Measurements from ENCODE around the gene KCNK10.
"Not testable (repeated sequence)": the region's sequence is repeated elsewhere in the genome, so short reads cannot be mapped to it uniquely, and the experiment has no call there.

KCNK10 gene

GRCh38 chr14:88266474-88266873 lies 56.6 kb downstream of the KCNK10 start:
- no peak overlapping the region for H3K4me3 ChIP-seq (ENCODE audit: low read depth, low read length, poor library complexity, severe bottlenecking)
- no peaks in the 10 kb centered on the region for H4K20me1 ChIP-seq (ENCODE audit: insufficient read depth, low read length)
- no peak overlapping the region for H2AFZ ChIP-seq (ENCODE audit: low read length)
- no peak overlapping the region for H3K4me2 ChIP-seq (ENCODE audit: low read length)
- no peak overlapping the region for H3K27ac ChIP-seq (ENCODE audit: low read depth, low read length, poor library complexity, severe bottlenecking)
- H3K9ac ChIP-seq (ENCODE audit: low read length) = no peak overlapping the region
- TF ChIP-seq EZH2 (IDR thresholded peaks at IDR 0.05; ENCODE audit: borderline replicate concordance, low read length) (no peak), CTCF (IDR thresholded peaks at IDR 0.05; ENCODE audit: low read length) (no peak)
- no peaks in the 10 kb centered on the region for H3K36me3 ChIP-seq (ENCODE audit: insufficient read depth, low read length)
- H3K79me2 ChIP-seq (ENCODE audit: insufficient read depth, low read length) = no peaks in the 10 kb centered on the region
- H3K9me3 ChIP-seq (ENCODE audit: low read length) = no peaks in the 10 kb centered on the region
- no peaks in the 10 kb centered on the region for H3F3A ChIP-seq (ENCODE audit: insufficient read depth, low read length)
- H3K9me2 ChIP-seq (ENCODE audit: low read depth, low read length) = no peaks in the 10 kb centered on the region
- H3K27me3 ChIP-seq (ENCODE audit: insufficient read depth, low read length) = 0 out of 2 replicates have a peak, but pooled peaks cover 4% of the 10 kb centered on the region
- no peaks in the 10 kb centered on the region for H3K4me1 ChIP-seq (ENCODE audit: insufficient read depth, low read length, severe bottlenecking)

GRCh38 chr14:88264116-88264515 lies 59.0 kb downstream of the KCNK10 start:
- Histone ChIP-seq H3K9me2 (ENCODE audit: low read depth, low read length) (no peaks in the 10 kb centered on the region), H3K36me3 (ENCODE audit: insufficient read depth, low read length) (no peaks in the 10 kb centered on the region), H3K27me3 (ENCODE audit: insufficient read depth, low read length) (0 out of 2 replicates have a peak, but pooled peaks cover 4% of the 10 kb centered on the region), H3K9me3 (ENCODE audit: low read length) (no peaks in the 10 kb centered on the region), H3K79me2 (ENCODE audit: insufficient read depth, low read length) (no peaks in the 10 kb centered on the region), H3F3A (ENCODE audit: insufficient read depth, low read length) (no peaks in the 10 kb centered on the region), H4K20me1 (ENCODE audit: insufficient read depth, low read length) (no peaks in the 10 kb centered on the region), H3K4me3 (ENCODE audit: low read depth, low read length, poor library complexity, severe bottlenecking) (no peak overlapping the region), H3K27ac (ENCODE audit: low read depth, low read length, poor library complexity, severe bottlenecking) (no peak overlapping the region), H3K9ac (ENCODE audit: low read length) (no peak overlapping the region), H2AFZ (ENCODE audit: low read length) (no peak overlapping the region), H3K4me2 (ENCODE audit: low read length) (no peak overlapping the region), H3K4me1 (ENCODE audit: insufficient read depth, low read length, severe bottlenecking) (no peaks in the 10 kb centered on the region)
- no peak for TF ChIP-seq CTCF (IDR thresholded peaks at IDR 0.05; ENCODE audit: low read length)
- TF ChIP-seq EZH2 (IDR thresholded peaks at IDR 0.05; ENCODE audit: borderline replicate concordance, low read length) = no peak

- not testable (repeated sequence) for H3K9me3 ChIP-seq (ENCODE audit: low read length); H4K20me1 ChIP-seq (ENCODE audit: insufficient read depth, low read length); H3K9me2 ChIP-seq (ENCODE audit: low read depth, low read length); H3K4me2 ChIP-seq (ENCODE audit: low read length); H3K9ac ChIP-seq (ENCODE audit: low read length); H3K36me3 ChIP-seq (ENCODE audit: insufficient read depth, low read length); H3K27ac ChIP-seq (ENCODE audit: low read depth, low read length, poor library complexity, severe bottlenecking); H3K4me1 ChIP-seq (ENCODE audit: insufficient read depth, low read length, severe bottlenecking); H3F3A ChIP-seq (ENCODE audit: insufficient read depth, low read length); H3K79me2 ChIP-seq (ENCODE audit: insufficient read depth, low read length); H2AFZ ChIP-seq (ENCODE audit: low read length); H3K4me3 ChIP-seq (ENCODE audit: low read depth, low read length, poor library complexity, severe bottlenecking); H3K27me3 ChIP-seq (ENCODE audit: insufficient read depth, low read length)
Measured at GRCh38 chr14:88261302-88261701, 61.8 kb downstream of the KCNK10 start.

- Histone ChIP-seq H3K9me2 (ENCODE audit: low read depth, low read length) (no peaks in the 10 kb centered on the region), H3K27me3 (ENCODE audit: insufficient read depth, low read length) (no peaks in the 10 kb centered on the region), H3K4me2 (ENCODE audit: low read length) (no peak overlapping the region), H3K79me2 (ENCODE audit: insufficient read depth, low read length) (no peaks in the 10 kb centered on the region), H4K20me1 (ENCODE audit: insufficient read depth, low read length) (no peaks in the 10 kb centered on the region), H2AFZ (ENCODE audit: low read length) (no peak overlapping the region), H3K9me3 (ENCODE audit: low read length) (no peaks in the 10 kb centered on the region), H3F3A (ENCODE audit: insufficient read depth, low read length) (no peaks in the 10 kb centered on the region), H3K9ac (ENCODE audit: low read length) (no peak overlapping the region), H3K27ac (ENCODE audit: low read depth, low read length, poor library complexity, severe bottlenecking) (no peak overlapping the region), H3K4me1 (ENCODE audit: insufficient read depth, low read length, severe bottlenecking) (no peaks in the 10 kb centered on the region), H3K4me3 (ENCODE audit: low read depth, low read length, poor library complexity, severe bottlenecking) (no peak overlapping the region), H3K36me3 (ENCODE audit: insufficient read depth, low read length) (no peaks in the 10 kb centered on the region)
- TF ChIP-seq EZH2 (IDR thresholded peaks at IDR 0.05; ENCODE audit: borderline replicate concordance, low read length) (no peak), CTCF (IDR thresholded peaks at IDR 0.05; ENCODE audit: low read length) (no peak)
Measured at GRCh38 chr14:88258021-88258420, 65.0 kb downstream of the KCNK10 start.

Data from OCI-LY1 (cell line).